Measurements from ENCODE around the gene DROSHA. TPM values are rescaled to one million over a fixed set of nuclear protein-coding genes. Genes with fewer than 3 reads are reported as not detected.

Gene DROSHA
- total and polyA plus RNA-seq, 7 donors = 18.2 to 50.5 (median 29.2) TPM

DNA sequence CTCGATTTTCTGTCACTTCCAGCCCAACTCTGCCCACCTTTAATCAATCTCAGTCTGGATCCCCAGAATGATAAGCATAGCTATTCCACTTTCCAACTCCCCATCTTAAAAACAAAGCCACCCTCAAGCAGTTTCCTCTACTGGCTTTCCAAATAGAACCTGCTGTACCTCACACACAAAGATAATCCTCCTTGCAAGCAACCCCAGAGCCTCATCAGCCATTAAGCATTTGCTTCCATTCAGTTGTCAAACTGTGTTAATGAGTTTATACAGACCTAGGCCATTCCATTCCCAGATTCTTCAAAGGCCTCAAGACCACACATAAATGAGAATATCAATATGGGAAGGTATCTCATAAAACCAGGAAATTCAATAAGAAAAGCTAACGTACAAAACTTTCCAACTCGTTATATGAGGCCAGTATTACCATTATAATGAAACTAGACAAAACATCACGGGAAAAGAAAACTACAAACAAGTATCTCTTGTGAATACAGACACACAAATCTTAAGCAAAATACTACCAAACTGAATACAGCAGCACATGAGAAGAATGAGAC lies 86.8 kb downstream of the DROSHA start:
- no peak for TF ChIP-seq CTCF (IDR thresholded peaks at IDR 0.05)
- WGBS, 3 donors = 93 to 95% (median 94%) methylated on average over 4 of the region's 4 CpGs

DNA sequence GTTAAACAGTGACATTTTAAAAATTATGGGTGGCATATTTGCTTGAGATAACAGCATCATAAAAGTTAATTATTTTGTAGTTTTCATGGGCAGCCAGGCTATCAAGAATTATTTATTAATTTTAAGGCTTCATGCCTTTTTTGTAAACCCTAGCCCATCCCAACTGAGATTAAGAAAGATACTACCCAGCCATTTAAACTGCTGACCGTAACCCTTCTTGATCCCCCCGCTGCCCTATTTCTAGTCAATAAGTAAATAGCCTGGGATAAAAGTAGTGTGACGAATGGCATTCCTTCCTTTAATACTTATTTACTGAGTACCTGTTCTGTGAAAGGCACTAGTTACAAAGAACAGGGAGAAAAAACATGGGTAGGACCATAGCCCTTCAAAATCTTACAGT lies 88.3 kb downstream of the DROSHA start:
- H3K27me3 ChIP-seq (ENCODE audit: insufficient read depth in 3 of 3, low read length in 2 of 3) = no peaks in the 10 kb centered on the region
- ATAC-seq (no peak), DNase-seq (no peak)
- H3K4me3 ChIP-seq = no peak overlapping the region
- TF ChIP-seq CTCF (IDR thresholded peaks at IDR 0.05) = no peak
- no peak overlapping the region for H3K27ac ChIP-seq
- H3K36me3 ChIP-seq (ENCODE audit: insufficient read depth in 1 of 2, low read depth in 1 of 2) = peaks cover 0 to 44% of the 10 kb centered on the region in 2 donors
- H3K9me3 ChIP-seq = no peaks in the 10 kb centered on the region
- intact Hi-C loops (cut with DNase I) = no loop called here
- H3K4me1 ChIP-seq = no peaks in the 10 kb centered on the region
- 96 to 100% (median 98%) methylated on average over 3 of the region's 3 CpGs for WGBS, 3 donors

More for the DNA sequence above, 86.8 kb downstream of the DROSHA start:
- DNase-seq (no peak), ATAC-seq (no peak)
- intact Hi-C loops (cut with DNase I) = no loop called here
- no peak overlapping the region for H3K27ac ChIP-seq
- H3K9me3 ChIP-seq = no peaks in the 10 kb centered on the region
- H3K27me3 ChIP-seq (ENCODE audit: insufficient read depth in 3 of 3, low read length in 2 of 3) = no peaks in the 10 kb centered on the region
- peaks cover 5 to 53% of the 10 kb centered on the region in 2 donors for H3K36me3 ChIP-seq (ENCODE audit: insufficient read depth in 1 of 2, low read depth in 1 of 2)
- H3K4me3 ChIP-seq = no peak overlapping the region
- no peaks in the 10 kb centered on the region for H3K4me1 ChIP-seq

GRCh38 chr5:31442058-31442745 lies 89.7 kb downstream of the DROSHA start:
- H3K4me1 ChIP-seq = no peaks in the 10 kb centered on the region
- WGBS, 3 donors = 68 to 70% (median 70%) methylated on average over 3 of the region's 3 CpGs
- no peak overlapping the region for H3K27ac ChIP-seq
- DNase-seq = no peak
- no peak for TF ChIP-seq CTCF (IDR thresholded peaks at IDR 0.05)
- peaks cover 0 to 34% of the 10 kb centered on the region in 2 donors for H3K36me3 ChIP-seq (ENCODE audit: insufficient read depth in 1 of 2, low read depth in 1 of 2)
- intact Hi-C loops (cut with DNase I) = no loop called here
- ATAC-seq = no peak
- H3K4me3 ChIP-seq = no peak overlapping the region
- H3K9me3 ChIP-seq = no peaks in the 10 kb centered on the region
- no peaks in the 10 kb centered on the region for H3K27me3 ChIP-seq (ENCODE audit: insufficient read depth in 3 of 3, low read length in 2 of 3)

- no peaks in the 10 kb centered on the region for H3K27me3 ChIP-seq (ENCODE audit: insufficient read depth in 3 of 3, low read length in 2 of 3)
- H3K27ac ChIP-seq = no peak overlapping the region
- ATAC-seq = no peak
- H3K36me3 ChIP-seq (ENCODE audit: insufficient read depth in 1 of 2, low read depth in 1 of 2) = peaks cover 0 to 53% of the 10 kb centered on the region in 2 donors
- intact Hi-C loops (cut with DNase I) = no loop called here
- no peak for DNase-seq
- no peak overlapping the region for H3K4me3 ChIP-seq
- TF ChIP-seq CTCF (IDR thresholded peaks at IDR 0.05) = no peak
- no peaks in the 10 kb centered on the region for H3K4me1 ChIP-seq
- H3K9me3 ChIP-seq = no peaks in the 10 kb centered on the region
- WGBS, 3 donors = 90 to 100% (median 95%) methylated on average over 1 of the region's 1 CpG
Measured at GRCh38 chr5:31436851-31437250, 95.0 kb downstream of the DROSHA start.
